HG03039 (cell line): Measurements from ENCODE around the gene EID2B.

Experiments used
- ATAC-seq: cut with Tn5 transposase; IDR thresholded peaks from one replicate; pipeline ENCODE4 v1.9.1; 2021; ENCODE audit warnings: mild to moderate bottlenecking, moderate library complexity; ENCODE audit not compliant: unreplicated experiment

The EID2B gene, protein sequence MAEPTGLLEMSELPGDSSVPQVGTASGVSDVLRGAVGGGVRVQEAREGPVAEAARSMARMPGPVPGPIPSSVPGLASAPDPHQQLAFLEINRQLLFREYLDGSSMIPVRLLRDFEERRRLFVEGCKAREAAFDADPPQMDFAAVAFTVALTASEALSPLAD

DNA sequence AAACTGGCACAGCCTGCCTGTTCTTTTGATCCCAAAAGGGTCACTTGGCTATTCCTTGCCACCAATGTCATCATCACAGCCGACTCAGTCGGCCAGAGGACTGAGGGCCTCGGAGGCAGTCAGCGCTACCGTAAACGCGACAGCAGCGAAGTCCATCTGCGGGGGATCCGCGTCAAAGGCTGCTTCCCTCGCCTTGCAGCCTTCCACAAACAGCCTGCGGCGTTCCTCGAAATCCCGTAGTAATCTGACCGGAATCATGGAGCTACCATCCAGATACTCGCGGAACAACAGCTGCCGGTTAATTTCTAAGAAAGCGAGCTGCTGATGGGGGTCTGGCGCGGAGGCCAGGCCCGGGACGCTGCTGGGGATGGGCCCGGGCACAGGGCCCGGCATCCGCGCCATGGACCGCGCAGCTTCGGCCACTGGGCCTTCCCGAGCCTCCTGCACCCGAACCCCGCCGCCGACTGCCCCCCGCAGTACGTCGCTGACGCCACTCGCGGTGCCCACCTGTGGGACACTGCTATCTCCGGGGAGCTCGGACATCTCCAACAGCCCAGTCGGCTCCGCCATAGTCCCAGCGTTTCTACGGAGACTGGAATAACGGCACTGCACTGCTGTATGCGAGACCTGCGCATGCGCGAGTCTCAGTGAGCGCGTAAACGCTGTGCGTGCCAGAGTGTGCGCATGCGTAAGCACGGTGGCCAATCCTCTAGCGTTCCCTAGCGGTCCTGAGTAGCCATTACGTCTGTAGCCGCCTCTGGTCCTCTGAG is at the start of gene EID2B:
TSS of gene EID2B (minus strand) at position 620 of the 770 bp plus-strand sequence. CDS start at position 570, 50 bp downstream.
- ATAC-seq, result peak; percentile 86

GRCh38 chr19:39582442-39582841 is 49.8 kb upstream of the EID2B start:
- no peak for ATAC-seq

GRCh38 chr19:39568604-39569003 is 36.0 kb upstream of the EID2B start:
- ATAC-seq, result no peak

- no peak for ATAC-seq
These were observed 33.4 kb upstream of the EID2B start for GRCh38 chr19:39566064-39566463.

GRCh38 chr19:39563408-39563807 is 30.8 kb upstream of the EID2B start:
- no peak for ATAC-seq

GRCh38 chr19:39558624-39559117 is 26.0 kb upstream of the EID2B start:
- ATAC-seq, result no peak

- ATAC-seq, result no peak
These were observed 25.4 kb upstream of the EID2B start for GRCh38 chr19:39557811-39558623.

DNA sequence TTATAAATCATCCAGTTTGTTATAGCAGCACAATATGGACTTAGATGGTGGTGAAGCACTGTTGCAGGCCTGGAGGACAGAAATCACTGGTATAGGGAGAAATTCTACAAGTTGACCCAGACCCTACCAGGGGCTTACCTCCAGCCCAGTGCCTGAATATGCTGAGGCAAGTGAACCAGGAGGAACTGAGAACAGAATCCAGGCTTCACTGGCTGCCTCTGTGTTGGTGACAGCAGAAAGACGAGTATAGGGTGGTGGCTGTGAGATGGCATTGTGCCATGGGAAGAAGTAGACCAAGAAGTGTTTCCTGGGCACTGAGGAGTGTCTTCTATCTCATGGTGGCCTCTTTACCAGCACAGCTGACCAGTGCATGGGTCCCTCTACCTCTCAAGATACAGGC is 23.2 kb upstream of the EID2B start:
- no peak for ATAC-seq

GRCh38 chr19:39554701-39555311 is 22.2 kb upstream of the EID2B start:
- ATAC-seq, result no peak

DNA sequence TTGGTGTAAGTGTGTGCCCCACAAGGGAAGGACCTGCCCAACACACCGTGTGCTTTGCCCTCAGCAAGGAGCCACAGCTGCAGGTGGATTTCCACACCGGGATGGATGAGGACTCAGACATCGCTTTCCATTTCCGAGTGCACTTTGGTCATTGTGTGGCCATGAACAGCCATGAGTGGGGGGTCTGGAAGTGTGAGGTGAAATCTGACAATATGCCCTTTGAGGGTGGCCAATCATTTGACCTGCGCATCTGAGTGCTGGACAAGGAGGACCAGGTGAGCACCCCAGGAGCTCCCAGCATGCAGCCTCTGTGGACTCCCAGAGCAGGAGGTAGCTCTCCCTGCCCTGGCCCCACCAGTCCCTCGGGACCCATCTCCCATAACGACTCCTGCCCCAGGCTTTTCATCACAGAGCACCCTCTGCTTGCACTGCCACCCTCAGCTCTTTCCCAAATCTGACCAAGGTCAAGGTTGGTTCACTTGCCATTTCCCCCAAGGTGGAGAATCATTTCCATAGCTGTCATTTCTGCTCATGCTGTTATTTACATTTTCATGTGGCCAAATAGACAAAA is 20.5 kb upstream of the EID2B start:
- no peak for ATAC-seq

DNA sequence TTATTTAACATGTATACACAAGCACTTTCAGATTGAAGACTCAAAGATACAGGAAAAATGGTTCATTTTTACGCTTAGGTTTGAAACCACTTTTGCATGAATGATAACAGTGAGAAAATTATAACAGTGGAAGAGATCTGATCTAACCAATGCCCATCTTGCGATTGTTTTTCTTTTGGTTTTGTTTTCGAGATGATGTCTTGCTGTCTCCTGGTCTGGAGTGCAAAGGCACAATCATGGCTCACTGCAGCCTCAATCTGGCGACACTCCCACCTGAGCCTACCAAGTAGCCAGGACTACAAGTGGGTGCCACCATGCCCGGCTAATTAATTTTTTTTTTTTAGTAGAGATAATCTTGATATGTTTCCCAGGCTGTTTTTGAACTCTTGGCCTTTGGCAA is 17.5 kb upstream of the EID2B start:
- ATAC-seq, result no peak

- no peak for ATAC-seq
These were observed 13.9 kb upstream of the EID2B start for GRCh38 chr19:39546599-39546998.

- ATAC-seq, result no peak
These were observed 12.3 kb upstream of the EID2B start for GRCh38 chr19:39544911-39545310.

GRCh38 chr19:39544226-39544903 is 11.7 kb upstream of the EID2B start:
- ATAC-seq, result no peak

GRCh38 chr19:39543477-39543857 is 10.8 kb upstream of the EID2B start:
- no peak for ATAC-seq

DNA sequence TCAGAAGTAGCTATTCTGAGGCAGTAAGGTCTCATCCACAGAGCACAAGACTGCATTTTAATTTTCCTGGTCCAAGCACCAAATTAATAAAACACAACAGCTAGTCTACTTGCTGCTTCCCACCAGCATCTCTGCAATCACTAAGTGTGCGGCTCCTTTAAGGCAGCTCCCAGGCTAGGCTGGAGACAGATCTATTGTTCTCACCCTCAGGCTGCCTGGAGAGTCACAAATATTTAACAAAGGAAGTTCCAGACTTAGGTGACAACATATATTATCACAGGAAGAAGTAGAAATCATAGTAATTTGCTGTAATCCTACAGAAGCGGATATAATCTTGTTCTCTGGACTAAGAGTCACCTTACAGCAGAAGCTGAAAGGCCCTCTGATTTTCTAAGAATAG is 9.6 kb upstream of the EID2B start:
- no peak for ATAC-seq

- no peak for ATAC-seq
These were observed 7.7 kb upstream of the EID2B start for GRCh38 chr19:39540333-39540673.

- ATAC-seq, result peak; percentile 87
These were observed 7.1 kb upstream of the EID2B start, which contains the start of gene EID2 for GRCh38 chr19:39539518-39540332. Gene EID2 (minus strand): TSS chr19:39540161. CDS start chr19:39540079, 82 bp downstream.

GRCh38 chr19:39539165-39539517 is 6.5 kb upstream of the EID2B start:
- ATAC-seq, result no peak

DNA sequence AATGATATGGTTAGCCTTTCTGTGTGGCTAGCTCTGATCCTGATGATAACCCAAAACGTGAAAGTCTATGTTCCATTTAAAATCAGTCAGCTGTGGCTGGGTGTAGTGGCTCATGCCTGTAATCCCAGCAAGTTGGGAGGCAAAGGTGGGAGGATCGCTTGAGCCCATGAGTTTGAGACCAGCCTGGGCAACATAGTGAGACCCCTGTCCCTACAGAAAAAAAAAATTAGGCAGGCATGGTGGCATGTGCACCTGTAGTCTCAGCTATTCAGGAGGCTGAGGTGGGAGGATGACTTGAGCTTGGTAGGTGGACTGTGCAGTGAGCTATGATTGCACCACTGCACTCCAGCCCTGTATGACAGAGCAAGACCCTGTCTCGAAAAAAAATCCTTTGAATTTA is 1.1 kb upstream of the EID2B start:
- no peak for ATAC-seq
